ENCODE measurements around the gene ST8SIA2. TPM values are rescaled to one million over a fixed set of nuclear protein-coding genes. Genes with fewer than 3 reads are reported as not detected.

Gene ST8SIA2
- total and polyA plus RNA-seq, 10 of the 15 experiments (the other 5 are each of a cell fraction or from before 2014, with no cell fraction given), result not detected

GRCh38 chr15:92506506-92506905, 112.8 kb downstream of the ST8SIA2 start:
- intact Hi-C loops (cut with micrococcal nuclease; ENCODE audit: unreplicated experiment) (no loop called here), in situ Hi-C loops (cut with MboI) (no loop called here)
- Histone ChIP-seq H3K79me2 (ENCODE audit: control insufficient read depth, insufficient read depth, low read length) (no peaks in the 10 kb centered on the region), H2AFZ (ENCODE audit: control insufficient read depth, low read depth, low read length) (no peak overlapping the region), H3K27ac (ENCODE audit: control insufficient read depth, insufficient read depth) (no peak overlapping the region), H3K4me2 (ENCODE audit: control insufficient read depth, insufficient read depth) (no peak overlapping the region), H3K9ac (ENCODE audit: control insufficient read depth, insufficient read depth, low read length) (no peak overlapping the region), H3K4me3 (no peak overlapping the region), H3K27me3 (replicated peaks in 1 of 2; ENCODE audit: control insufficient read depth in 2 of 2, insufficient read depth in 2 of 2, low read length in 1 of 2) (no peaks in the 10 kb centered on the region; a peak in 1 of 4 replicates), H3K4me1 (ENCODE audit: control insufficient read depth, insufficient read depth, low read length) (no peaks in the 10 kb centered on the region), H3K36me3 (ENCODE audit: control insufficient read depth in 2 of 2, insufficient read depth in 2 of 2, low read length in 1 of 2) (no peaks in the 10 kb centered on the region), H4K20me1 (ENCODE audit: control insufficient read depth, insufficient read depth) (no peaks in the 10 kb centered on the region), H3K9me3 (replicated peaks; ENCODE audit: control insufficient read depth, insufficient read depth, low read length) (no peaks in the 10 kb centered on the region)
- FAIRE-seq (no peak), ATAC-seq (no peak), DNase-seq (ENCODE audit: low read depth, low spot score) (no peak)
- POLR2A ChIA-PET, result no interaction called here
- BruUV-seq (replicated peaks), result no TSS peak
- 26% methylated on average over 4 of the region's 4 CpGs for WGBS (ENCODE audit: insufficient coverage, insufficient replicate concordance, low lambda C conversion rate, missing lambda C conversion rate)
- no peak for TF ChIP-seq JUNB (IDR thresholded peaks at IDR 0.05)
- SMC1A ChIA-PET (ENCODE audit: uncharacterized antibody, unreplicated experiment), result no interaction called here
- CTCF ChIA-PET, result no interaction called here
- RAD21 ChIA-PET (ENCODE audit: unreplicated experiment), result no interaction called here

DNA sequence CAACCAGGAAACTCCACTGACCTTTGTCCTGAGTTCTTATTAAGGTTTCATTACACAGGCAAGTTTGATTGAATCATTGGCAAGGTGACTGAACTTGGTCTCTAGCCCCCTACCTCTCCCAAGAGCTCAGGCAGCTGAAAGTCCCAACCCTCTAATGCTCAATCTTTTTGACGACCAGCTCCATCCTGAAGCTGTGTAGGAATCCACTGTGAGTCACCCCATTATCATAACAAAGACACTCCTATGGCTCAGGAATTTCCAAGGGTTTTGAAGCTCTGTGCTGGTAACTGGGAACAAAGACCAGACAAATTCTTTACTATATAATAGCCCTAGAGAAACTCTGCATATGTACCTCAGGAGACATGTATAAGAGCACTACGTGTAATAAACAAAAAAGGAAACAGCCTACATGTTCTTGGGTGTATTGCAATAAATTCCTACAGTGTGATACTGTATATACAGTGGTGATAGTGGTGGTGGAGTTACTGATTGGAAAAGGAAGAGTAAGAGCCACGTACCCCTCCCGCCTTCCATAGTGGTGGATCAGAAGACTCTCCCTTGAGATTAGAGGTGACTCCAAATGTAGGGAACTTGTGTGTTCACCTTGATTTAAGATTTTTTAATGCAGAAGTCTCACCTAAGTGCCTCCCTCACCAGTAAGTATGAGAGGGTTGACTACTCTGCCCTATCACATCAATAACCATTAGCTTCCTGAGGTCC, 116.6 kb downstream of the ST8SIA2 start:
- H3K27me3 ChIP-seq (replicated peaks in 1 of 2; ENCODE audit: control insufficient read depth in 2 of 2, insufficient read depth in 2 of 2, low read length in 1 of 2), result no peaks in the 10 kb centered on the region
- intact Hi-C loops (cut with micrococcal nuclease; ENCODE audit: unreplicated experiment), result no loop called here
- ChIA-PET POLR2A (no interaction called here), SMC1A (ENCODE audit: uncharacterized antibody, unreplicated experiment) (interaction anchor here (1.2 kb wide), 1 partner anchor 36 kb away, joined by 3 read pairs; no protein-coding TSS in a partner anchor), CTCF (interaction anchor here (0.7 kb wide), 1 partner anchor 16 kb away, joined by 3 read pairs; no protein-coding TSS in a partner anchor), RAD21 (ENCODE audit: unreplicated experiment) (no interaction called here)
- no TSS peak for BruUV-seq (replicated peaks)
- H3K4me2 ChIP-seq (ENCODE audit: control insufficient read depth, insufficient read depth), result no peak overlapping the region
- no peaks in the 10 kb centered on the region for H3K36me3 ChIP-seq (ENCODE audit: control insufficient read depth in 2 of 2, insufficient read depth in 2 of 2, low read length in 1 of 2)
- no peak overlapping the region for H3K4me3 ChIP-seq
- no peaks in the 10 kb centered on the region for H3K9me3 ChIP-seq (replicated peaks; ENCODE audit: control insufficient read depth, insufficient read depth, low read length)
- H2AFZ ChIP-seq (ENCODE audit: control insufficient read depth, low read depth, low read length), result no peak overlapping the region
- no peaks in the 10 kb centered on the region for H4K20me1 ChIP-seq (ENCODE audit: control insufficient read depth, insufficient read depth)
- WGBS (ENCODE audit: insufficient coverage, insufficient replicate concordance, low lambda C conversion rate, missing lambda C conversion rate), result 32% methylated on average over 4 of the region's 4 CpGs
- FAIRE-seq (no peak), ATAC-seq (no peak), DNase-seq (ENCODE audit: low read depth, low spot score) (no peak)
- TF ChIP-seq PML (IDR thresholded peaks at IDR 0.05; ENCODE audit: low read length) (no peak), ASH2L (IDR thresholded peaks at IDR 0.05; ENCODE audit: borderline replicate concordance, low read depth) (no peak), TCF3 (IDR thresholded peaks at IDR 0.05; ENCODE audit: borderline replicate concordance, insufficient read depth, low read depth, low read length) (no peak), TCF12 (IDR thresholded peaks at IDR 0.05; ENCODE audit: low read depth, low read length) (no peak), SUPT20H (IDR thresholded peaks at IDR 0.05; ENCODE audit: borderline replicate concordance, control insufficient read depth, low read depth, low read length) (no peak), E2F4 (IDR thresholded peaks at IDR 0.05; ENCODE audit: low read depth, low read length) (no peak), RB1 (IDR thresholded peaks at IDR 0.05; ENCODE audit: borderline replicate concordance) (no peak)
- in situ Hi-C loops (cut with MboI), result no loop called here
- no peak overlapping the region for H3K27ac ChIP-seq (ENCODE audit: control insufficient read depth, insufficient read depth)
- no peaks in the 10 kb centered on the region for H3K79me2 ChIP-seq (ENCODE audit: control insufficient read depth, insufficient read depth, low read length)
- H3K4me1 ChIP-seq (ENCODE audit: control insufficient read depth, insufficient read depth, low read length), result no peaks in the 10 kb centered on the region
- H3K9ac ChIP-seq (ENCODE audit: control insufficient read depth, insufficient read depth, low read length), result no peak overlapping the region
